HG03520 (cell line): Measurements from ENCODE around the gene TXNDC11.

Experiments used
- ATAC-seq: cut with Tn5 transposase; IDR thresholded peaks from one replicate; pipeline ENCODE4 v1.9.1; 2021; ENCODE audit warnings: mild to moderate bottlenecking, moderate library complexity; ENCODE audit not compliant: unreplicated experiment

Gene TXNDC11

DNA sequence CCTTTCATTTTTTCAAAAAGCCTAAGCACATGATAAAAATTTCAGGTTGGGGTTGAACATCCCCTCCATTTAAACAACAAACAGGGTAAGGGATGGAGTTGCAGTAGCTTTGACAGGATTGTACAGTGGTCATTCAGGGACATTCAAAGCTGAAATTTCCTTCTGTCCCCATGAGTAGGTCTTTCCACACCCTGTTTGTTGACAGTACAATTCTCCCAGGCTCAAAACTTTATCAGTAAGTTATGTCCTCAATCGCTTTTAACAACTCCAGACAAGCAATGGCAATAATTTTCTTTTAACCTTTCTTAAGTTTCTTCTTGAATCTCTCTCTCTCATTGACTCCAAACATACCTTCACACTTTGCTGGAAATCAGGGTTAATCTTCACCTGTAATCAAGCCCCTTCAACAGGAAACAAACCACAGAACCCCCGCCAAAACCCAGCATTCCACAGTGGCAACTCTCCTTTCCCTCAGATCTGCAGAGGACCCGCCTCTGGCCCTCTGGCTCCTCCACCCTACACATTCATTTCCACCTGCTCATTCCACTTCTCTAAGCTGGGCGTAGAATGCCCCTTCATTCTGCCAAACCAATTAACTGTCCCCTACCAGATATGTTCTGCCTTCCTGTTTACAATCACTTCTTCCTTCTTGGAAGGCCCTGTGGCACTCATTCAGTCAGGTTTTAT is 20.7 kb downstream of the TXNDC11 start:
- no peak for ATAC-seq

DNA sequence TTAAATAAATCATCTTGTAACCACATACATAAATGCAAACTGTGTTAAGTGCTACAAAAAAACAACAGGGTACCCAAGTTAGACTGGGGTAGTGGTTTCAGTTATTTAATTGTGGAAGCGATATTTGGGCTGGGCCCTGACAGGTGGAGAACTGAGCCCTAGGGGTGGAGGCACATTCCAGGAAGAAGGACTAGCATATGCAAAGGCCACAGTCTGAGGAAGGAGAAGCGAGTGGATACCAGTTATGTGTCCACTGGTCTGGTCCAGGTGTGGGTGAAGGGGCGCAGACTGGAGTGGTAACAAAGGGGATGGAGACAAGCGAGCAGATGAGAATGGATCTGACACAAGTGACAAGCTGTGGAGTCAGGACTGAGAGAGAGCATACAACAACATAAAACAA is 22.9 kb downstream of the TXNDC11 start:
- no peak for ATAC-seq

DNA sequence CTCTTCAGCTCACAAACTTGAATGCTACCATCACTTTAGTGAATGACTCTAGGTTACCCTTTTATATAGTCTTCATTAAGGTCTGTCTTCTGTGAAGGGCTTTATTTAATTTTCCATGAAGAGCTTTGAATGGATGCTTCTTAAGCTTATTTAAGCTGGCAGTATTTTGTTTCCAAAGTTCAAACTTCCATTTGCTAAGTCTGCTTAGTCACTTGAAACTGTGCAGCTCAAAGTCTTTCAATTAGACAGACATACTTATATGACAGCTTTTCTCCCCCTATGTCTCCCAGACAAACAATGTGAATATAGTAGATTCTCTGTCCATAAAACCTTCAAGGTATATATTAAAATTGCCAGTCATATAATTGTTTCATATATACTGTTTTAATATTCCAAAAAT is 23.5 kb downstream of the TXNDC11 start:
- ATAC-seq = no peak

DNA sequence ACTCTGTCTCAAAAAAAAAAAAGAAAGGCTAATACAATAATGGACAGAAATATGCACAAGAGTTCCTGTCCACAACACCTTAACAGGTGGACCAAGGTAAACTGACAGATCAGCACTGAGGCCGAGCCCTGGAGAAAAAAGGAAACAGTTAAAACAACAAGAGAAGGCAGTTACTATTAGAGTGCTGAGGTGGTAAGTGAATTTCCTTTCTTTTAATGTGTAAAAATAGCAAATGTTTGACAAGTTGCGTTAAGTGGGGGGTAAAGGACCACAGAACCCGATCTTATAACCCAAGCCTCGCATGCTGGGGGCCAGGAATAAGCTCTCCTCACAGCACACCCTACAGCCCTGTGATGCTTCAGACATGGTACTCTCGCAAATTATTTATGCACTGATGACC is 24.8 kb downstream of the TXNDC11 start:
- no peak for ATAC-seq

DNA sequence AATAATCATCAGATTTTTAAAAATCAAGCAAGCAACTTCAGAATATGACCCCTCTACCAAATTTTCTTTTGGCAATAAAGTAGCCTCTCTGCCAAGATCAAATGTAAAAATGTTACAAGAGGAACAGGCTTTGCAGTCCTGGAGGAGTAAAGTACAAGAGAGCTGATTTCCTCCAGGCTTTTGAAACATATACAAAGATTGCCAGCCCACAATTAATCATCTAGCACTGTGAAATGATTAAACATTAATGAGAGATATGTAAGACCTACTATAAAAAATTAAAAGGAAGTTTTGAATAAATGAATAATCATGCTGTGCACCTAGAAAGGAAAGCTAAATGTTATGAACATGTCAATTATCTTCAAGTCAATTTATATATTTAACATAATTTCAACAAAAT is 26.3 kb downstream of the TXNDC11 start:
- ATAC-seq = no peak

DNA sequence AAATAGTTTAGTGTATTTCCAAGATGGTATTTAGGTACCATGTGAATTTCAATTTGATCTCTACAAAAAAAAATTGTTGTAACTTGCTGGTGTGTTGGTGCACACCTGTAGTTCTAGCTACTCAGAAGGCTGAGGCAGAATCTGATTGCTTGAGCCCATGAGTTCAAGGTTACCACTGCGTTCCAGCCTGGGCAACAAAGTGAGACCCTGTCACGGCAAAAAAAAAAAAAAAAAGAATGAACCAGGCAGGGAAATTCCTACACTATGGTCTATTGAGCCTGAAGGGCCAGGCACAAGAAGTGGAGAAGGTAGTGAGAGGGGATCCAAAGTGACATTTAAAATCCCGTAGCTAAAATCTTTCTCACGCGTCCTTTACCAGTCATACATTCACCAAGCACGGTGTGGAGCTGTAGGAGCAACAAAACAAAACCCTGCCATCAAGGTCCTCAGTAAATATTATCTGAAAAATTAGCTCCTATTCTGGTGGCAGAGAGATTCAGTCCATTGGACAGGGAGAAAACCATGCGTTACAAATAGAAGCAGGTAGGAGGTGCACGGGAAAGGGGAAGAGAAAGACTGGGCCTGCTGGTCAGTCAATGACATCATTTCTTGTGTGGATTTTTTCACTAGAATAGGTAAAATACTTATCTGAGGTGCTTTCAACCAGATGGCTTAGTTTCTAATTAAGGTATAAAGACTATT is 27.3 kb downstream of the TXNDC11 start:
- ATAC-seq = no peak

DNA sequence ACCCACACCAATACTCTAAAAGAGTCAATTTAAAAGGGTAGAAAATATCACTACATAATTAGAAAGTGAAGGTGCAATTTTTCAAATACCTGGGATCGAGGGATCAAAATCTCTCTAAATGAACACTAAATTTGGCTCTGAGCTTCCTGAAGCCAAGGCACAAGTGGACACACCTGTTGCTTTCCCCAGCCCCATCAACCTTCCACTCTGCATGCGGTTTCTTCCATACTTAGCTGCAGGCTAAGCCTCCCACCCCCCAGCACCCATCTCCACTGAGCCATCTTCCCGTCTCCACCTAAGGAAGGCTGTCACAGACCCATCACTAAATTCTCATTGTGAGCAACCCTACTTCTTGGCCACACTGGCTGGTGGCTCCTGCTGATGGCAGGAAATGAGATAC is 30.5 kb downstream of the TXNDC11 start:
- no peak for ATAC-seq

DNA sequence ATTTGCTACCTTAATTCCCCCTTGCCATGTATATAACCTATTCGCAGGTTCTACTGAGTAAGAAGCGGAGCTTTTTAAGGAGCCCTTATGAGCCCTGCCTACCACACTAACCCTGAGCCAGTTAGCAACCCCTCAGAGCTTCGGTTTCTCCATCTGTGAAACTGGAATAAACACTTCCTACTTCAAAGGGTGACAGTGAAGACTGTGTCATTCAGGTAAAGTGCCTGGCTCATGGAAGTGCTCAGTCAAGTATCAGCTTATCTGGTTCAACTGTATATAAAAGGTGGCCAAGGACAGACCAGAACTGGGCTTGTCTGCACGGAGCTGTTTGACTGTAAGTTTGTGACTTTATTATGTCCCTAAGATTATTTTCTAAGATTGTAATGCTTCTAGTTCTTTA is 31.0 kb downstream of the TXNDC11 start:
- no peak for ATAC-seq

DNA sequence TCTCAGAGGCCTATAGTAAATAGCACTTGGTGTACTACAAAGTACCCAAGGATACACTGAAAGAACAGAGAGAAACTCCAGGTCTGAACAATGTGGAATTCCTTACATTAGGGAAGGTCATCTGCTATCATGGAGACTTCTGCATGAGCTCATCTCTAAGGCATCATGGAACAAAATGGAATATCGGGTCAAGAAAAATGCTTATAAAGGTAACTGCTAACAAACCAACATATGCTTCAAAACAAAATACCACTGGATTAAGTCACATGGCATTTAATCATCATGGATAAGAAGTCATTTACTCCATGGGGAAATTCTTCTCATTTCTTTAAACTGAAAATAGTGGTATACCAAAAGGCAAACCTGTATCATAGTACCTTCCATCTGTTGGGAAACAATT is 34.2 kb downstream of the TXNDC11 start:
- no peak for ATAC-seq

DNA sequence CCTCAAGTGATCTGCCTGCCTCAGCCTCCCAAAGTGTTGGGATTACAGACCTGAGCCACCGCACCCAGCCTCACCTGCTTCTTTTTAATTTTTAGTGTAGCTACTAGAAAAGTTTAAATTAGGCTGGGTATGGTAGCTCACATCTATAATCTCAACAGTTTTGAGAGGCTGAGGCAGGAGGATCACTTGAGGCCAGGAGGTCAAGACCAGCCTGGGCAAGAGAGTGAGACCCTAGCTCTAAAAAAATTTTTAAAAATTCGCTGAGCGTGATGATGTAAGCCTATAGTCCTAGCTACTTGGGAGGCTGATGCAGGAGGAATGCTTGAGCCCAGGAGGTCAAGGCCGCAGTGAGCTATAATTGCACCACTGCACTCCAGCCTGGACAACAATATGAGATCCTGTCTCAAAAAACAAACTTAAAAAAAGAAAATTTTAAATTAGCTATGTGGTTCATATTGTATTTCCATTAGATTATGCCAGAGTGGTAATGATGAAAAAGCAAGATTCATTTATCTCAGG is 34.9 kb downstream of the TXNDC11 start:
- no peak for ATAC-seq

DNA sequence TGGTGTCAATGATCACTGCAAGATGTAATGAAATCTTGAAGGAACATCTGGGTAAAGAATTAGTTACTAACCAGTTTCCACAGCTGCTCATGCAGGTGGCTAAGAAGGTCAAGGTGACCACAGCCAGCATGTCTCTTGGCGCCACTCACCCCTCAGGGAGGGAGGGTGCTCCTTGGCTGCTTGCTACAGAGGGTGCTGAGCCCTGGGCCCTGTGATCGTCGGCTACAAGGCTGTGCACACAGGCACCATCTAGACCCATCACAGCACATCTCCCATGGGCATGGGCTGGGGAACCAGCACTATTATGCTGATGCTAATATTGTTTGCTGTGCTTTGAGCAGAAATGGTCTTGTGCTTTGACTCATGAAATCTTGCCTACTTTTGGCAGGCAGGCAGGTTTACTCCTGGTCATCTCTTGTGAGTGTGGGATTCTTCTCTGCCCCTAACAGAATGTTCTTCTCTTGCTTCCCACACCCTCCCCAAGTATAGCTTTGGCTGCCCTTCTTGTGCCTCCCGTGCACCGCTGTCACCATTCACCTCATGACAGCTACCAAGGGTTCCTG is 36.4 kb downstream of the TXNDC11 start:
- no peak for ATAC-seq

DNA sequence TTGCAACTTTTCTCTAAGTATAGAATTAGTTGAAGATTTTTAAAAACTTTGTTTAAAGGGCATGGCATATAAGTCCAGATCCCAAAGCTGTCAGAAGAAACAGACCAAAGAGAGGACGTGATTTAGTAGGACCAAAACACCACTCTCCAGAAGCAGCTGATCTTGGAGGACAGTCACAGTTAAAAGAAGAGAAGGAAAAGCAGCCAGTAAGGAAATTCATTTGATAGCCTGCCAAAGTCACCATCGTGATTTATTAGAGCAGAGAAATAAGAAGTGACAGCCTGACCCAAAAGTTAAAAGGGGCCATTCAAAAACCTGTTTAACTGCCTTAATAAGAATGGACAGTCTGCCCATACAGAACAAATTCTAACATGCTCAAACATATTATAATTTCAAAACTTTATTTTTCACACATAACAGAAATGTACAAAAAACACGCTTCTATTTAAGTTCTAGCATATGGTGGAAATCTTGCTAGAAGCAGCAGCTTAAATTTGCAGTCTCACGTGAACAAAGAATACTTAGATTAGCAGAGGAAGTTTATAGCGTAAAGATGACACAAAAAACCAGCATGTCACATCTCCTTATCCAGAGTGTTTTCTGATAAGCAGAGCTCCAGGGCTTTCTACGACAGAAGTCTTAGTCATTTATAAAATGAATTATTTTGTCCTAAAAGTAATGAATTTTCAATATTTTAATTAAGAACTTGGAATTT is 37.2 kb downstream of the TXNDC11 start:
- ATAC-seq = no peak

DNA sequence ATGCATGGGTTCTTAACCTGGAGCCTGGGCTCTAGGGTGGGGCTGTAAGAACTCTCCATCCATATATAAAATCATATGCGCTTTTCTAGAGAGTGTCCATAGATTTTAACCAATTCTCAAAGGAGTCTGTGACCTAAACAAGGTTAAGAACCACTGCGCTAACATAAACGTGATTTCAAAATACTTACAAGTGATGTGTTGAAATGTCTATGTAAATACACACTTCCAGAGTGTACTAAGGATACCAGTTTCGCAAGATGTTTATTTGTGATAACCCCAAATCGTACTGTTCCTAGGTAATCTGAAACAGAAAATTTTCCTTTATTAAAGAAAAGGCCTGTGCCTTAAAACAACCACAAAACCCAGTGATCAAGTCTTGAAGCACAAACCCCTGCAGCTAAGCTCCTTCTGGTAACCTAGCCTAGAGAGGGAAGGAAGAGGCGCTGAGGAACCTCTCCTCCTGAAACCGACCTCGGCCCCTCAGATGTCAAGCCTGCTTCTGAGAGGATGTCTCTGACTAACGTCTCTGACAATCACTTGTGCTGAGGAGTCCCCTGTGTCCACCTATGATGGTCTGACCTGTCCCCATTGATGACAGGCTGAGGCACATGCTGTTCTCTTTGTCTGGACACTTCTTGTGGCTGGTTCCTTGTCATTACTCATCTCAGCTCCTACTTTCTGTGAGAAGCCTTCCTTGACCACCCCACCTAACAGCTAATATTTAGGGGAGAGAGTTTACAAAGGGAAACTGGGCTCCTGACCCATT is 42.2 kb downstream of the TXNDC11 start:
- no peak for ATAC-seq

DNA sequence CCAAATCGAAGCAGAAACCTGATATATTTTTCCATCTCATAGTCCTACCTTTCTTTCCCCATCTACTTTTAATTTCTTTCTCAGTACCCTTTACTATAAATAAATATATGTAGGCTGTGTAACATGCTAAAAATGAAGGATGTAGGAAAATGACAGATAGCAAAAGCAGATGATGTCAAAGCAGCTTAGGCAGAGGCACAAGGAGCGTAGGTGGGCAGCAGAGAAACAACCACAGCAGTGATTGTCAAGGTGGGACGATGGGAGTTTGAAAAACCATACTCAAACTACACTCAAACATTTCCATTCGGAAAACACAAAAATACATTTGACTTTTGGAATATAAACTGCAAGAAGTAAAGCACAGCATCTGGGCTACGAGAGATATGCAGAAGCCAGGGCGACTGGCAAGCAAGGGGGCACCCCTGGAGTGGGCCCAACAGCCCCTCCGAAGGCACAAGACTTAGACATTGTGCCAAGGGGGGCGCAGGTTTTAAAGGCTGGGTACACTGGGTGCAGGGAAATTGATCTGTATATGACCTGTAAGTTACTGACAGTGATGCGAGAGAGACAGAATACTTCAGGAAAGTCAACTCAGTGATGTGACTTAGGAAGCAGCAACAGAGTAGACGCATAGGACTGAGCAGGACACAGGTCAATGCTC is 43.3 kb downstream of the TXNDC11 start:
- ATAC-seq = no peak

DNA sequence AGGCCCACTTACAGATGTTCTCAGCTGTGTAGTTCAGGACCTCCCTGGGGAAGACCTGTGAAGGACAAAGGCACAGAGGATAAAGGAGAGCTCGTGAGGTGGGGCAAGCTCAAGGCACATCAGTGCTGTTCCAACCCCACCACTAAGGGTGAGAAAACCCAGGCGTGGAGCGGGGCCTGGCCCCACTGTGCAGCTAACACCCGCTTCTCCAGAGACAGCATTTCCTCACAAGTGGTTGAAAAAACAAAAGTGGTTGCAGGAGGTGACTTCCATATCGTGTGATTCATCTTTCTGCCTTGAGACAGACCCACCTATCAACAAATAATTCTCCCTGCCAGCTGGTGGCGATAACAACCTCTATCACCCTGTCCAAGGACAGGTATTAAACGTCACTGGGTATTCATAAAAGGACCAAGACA is 44.4 kb downstream of the TXNDC11 start:
- no peak for ATAC-seq

DNA sequence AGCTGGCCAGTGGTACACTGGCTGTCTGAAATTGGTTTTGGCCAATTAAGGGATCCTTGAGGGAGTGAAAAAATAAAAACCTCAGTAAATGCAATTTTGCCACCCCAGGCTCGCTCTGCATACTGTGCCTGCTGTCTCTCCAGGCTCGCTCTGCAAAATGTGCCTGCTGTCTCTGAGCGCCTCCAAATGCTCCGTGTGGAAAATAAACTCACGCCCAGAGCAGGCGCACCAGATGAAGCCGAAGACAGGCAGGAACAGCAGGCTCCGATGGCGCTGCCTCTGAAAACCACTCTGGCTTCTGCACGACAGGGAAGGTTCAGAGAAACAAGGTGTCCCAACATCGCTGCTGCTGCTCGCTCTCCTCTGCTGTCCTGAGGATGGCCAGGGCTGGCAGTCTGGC is 45.3 kb downstream of the TXNDC11 start:
- ATAC-seq = no peak

DNA sequence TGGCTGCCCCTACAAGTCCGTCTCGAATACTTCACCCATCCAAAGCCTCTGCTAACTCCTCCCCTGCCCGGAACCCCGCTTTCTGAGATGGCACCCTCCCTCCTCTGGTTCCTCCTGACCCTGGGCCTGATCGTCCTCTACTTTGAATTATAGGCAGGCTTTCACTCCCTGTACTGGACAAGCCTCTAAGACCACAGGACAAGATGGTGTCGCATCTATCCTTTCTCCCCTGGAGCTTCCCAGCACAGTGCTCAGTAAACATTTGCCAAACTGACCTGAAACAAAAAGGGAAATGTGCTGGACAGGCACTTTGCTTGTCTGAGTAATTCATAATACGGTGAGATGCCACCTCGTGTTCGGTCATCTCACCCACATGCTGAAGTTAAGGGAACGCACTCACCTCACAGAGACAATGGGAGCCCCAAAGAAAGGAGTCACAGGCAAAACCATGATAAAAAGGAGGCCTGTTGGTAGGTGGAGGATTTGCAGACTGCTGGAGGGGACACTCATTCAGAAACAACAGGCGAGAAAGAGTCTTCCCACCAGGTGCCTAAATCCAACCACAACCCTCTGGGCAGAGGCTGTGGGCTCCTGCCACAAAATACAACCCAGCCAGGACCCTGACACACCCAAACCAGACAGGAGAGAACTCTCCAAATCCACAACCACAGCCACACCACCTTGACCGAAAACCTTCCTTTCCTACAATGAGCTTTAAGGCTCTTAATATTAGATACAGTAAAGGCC is 46.2 kb downstream of the TXNDC11 start:
- no peak for ATAC-seq

DNA sequence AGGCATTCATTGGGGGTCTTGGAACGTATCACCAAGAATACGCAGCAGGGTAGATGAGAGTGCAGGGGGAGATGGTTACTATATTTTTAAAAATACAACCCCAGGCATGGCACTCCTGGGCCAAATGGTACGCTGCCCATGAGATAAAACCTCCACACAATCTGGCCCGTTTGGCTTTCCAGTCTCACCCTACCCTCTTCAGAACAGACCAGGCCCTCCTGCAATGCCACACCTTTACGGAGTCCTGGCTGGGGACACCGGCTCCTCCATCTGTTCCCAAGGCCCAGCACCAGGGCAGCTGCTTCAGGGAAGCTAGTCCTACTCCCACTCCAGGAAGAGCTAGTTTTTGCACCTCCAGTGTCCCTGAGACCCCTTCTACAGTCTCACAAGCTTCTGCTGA is 50.0 kb downstream of the TXNDC11 start:
- ATAC-seq = no peak

DNA sequence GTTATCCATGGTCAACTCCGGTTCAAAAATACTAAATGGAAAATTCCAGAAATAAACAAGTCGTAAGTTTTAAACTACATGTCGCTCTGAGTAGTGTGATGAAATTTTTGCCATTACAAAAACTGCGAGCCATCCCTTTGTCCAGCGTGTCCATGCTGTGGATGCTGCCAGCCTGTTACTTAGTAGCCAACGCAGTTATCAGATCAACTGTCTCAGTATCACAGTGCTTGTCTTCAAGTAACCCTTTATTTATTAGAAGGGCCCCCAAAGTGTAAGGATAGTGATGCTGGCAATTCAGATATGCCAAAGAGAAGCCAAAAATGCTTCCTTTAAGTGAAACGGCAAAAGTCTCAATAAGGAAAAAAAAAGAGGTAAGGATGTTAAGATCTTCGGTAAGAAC is 50.5 kb downstream of the TXNDC11 start:
- no peak for ATAC-seq

DNA sequence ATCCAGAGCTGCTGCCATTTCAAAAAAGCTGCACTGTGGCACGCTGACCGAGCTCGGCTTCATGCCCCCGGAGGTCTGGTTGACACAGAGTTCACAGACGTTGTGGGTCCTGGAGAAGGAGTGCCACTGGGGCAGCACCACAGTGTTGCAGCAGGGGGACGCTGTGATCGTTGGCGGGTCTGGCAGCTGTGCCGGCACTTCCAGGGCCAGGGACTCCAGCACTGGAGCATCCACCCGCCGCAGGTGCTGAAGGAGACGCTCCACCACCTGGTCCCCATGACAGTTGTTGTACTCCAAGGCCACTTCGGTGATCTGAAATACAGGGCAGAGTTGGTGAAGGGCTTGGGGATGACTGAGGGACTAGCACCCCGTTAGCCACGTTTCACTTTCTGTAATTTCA is 50.9 kb downstream of the TXNDC11 start:
- no peak for ATAC-seq
